H9 (cell line): ENCODE measurements around the gene P4HB. TPM values are rescaled to one million over a fixed set of nuclear protein-coding genes. Genes with fewer than 3 reads are reported as not detected.

Experiments used
- DNase-seq: peaks from one replicate; pipeline ENCODE4 v3.0.0-alpha.2; 2017
- H2AFZ ChIP-seq: one replicate; pipeline ENCODE4 v1.6.1; 2013; ENCODE audit warnings: mild to moderate bottlenecking, low read length, control low read depth, moderate library complexity
- H2AK5ac ChIP-seq: 2 replicates; pipeline ENCODE4 v1.6.1; 2013; ENCODE audit warnings: low read length, control low read depth, mixed read lengths; ENCODE audit not compliant: insufficient read length
- H2BK120ac ChIP-seq: one replicate; pipeline ENCODE4 v1.6.1; 2013; ENCODE audit warnings: low read depth, mild to moderate bottlenecking, low read length, control low read depth, inconsistent platforms; ENCODE audit not compliant: poor library complexity, severe bottlenecking
- H2BK12ac ChIP-seq: 2 replicates; pipeline ENCODE4 v1.6.1; 2013; ENCODE audit warnings: low read length, control low read depth, mixed read lengths, low read depth; ENCODE audit not compliant: insufficient read length
- H2BK15ac ChIP-seq: 2 replicates; pipeline ENCODE4 v1.6.1; 2013; ENCODE audit warnings: low read depth, low read length, control low read depth
- H2BK20ac ChIP-seq: one replicate; pipeline ENCODE4 v1.6.1; 2013; ENCODE audit warnings: low read depth, mild to moderate bottlenecking, low read length, control low read depth, inconsistent platforms; ENCODE audit not compliant: poor library complexity, severe bottlenecking
- H2BK5ac ChIP-seq: 2 replicates; pipeline ENCODE4 v1.6.1; 2013; ENCODE audit warnings: low read length, control low read depth, mixed read lengths; ENCODE audit not compliant: insufficient read length
- H3K14ac ChIP-seq: 2 replicates; pipeline ENCODE4 v1.6.1; 2013; ENCODE audit warnings: low read length, control low read depth; ENCODE audit not compliant: insufficient read depth
- H3K18ac ChIP-seq: 2 replicates; pipeline ENCODE4 v1.6.1; 2013; ENCODE audit warnings: low read depth, mild to moderate bottlenecking, mixed read lengths, low read length, control low read depth; ENCODE audit not compliant: insufficient read length
- H3K23ac ChIP-seq: 2 replicates; pipeline ENCODE4 v1.6.1; 2013; ENCODE audit warnings: low read length, control low read depth, mixed read lengths, low read depth; ENCODE audit not compliant: insufficient read length
- H3K23me2 ChIP-seq: 2 replicates; pipeline ENCODE4 v1.6.1; 2013; ENCODE audit warnings: low read depth, mild to moderate bottlenecking, mixed read lengths, low read length, control low read depth; ENCODE audit not compliant: insufficient read length, poor library complexity, severe bottlenecking
- H3K27ac ChIP-seq: 2 replicates; pipeline ENCODE4 v1.5.1; 2013; ENCODE audit warnings: low read length, control low read depth, mixed read lengths, low read depth; ENCODE audit not compliant: insufficient read length
- H3K27me3 ChIP-seq: 2 replicates; pipeline ENCODE4 v1.6.1; 2013; ENCODE audit warnings: low read length, control low read depth, inconsistent platforms; ENCODE audit not compliant: insufficient read depth
- H3K4ac ChIP-seq: 2 replicates; pipeline ENCODE4 v1.6.1; 2013; ENCODE audit warnings: low read depth, mild to moderate bottlenecking, control low read depth, inconsistent platforms, low read length, moderate library complexity
- H3K4me1 ChIP-seq: 2 replicates; pipeline ENCODE4 v1.6.1; 2013; ENCODE audit warnings: low read length, control low read depth, inconsistent platforms; ENCODE audit not compliant: insufficient read depth
- H3K4me2 ChIP-seq: 2 replicates; pipeline ENCODE4 v1.6.1; 2013; ENCODE audit warnings: low read length, control low read depth, mixed read lengths; ENCODE audit not compliant: insufficient read length, insufficient read depth
- H3K56ac ChIP-seq: 2 replicates; pipeline ENCODE4 v1.6.1; 2013; ENCODE audit warnings: low read depth, mild to moderate bottlenecking, mixed read lengths, low read length, control low read depth; ENCODE audit not compliant: insufficient read length
- H3K79me1 ChIP-seq: 2 replicates; pipeline ENCODE4 v1.6.1; 2013; ENCODE audit warnings: low read depth, mild to moderate bottlenecking, moderate library complexity, low read length, control low read depth, inconsistent platforms; ENCODE audit not compliant: insufficient read depth, poor library complexity, severe bottlenecking
- H3K79me2 ChIP-seq: 2 replicates; pipeline ENCODE4 v1.6.1; 2013; ENCODE audit warnings: low read length, control low read depth, inconsistent platforms; ENCODE audit not compliant: insufficient read depth
- H3K9ac ChIP-seq: 2 replicates; pipeline ENCODE4 v1.6.1; 2013; ENCODE audit warnings: low read length, control low read depth, mixed read lengths; ENCODE audit not compliant: insufficient read length; ENCODE audit errors: extremely low read depth
- H3K9me3 ChIP-seq: one replicate; pipeline ENCODE4 v1.6.1; 2013; ENCODE audit warnings: low read depth, low read length, inconsistent platforms; ENCODE audit not compliant: control insufficient read depth
- H3T11ph ChIP-seq: one replicate; pipeline ENCODE4 v1.6.1; 2013; ENCODE audit warnings: mild to moderate bottlenecking, low read length, control low read depth, inconsistent platforms
- H4K20me1 ChIP-seq: one replicate; pipeline ENCODE4 v1.6.1; 2013; ENCODE audit not compliant: control insufficient read depth, insufficient read length, insufficient read depth
- H4K5ac ChIP-seq: 2 replicates; pipeline ENCODE4 v1.6.1; 2013; ENCODE audit warnings: low read depth, mild to moderate bottlenecking, mixed read lengths, low read length, control low read depth; ENCODE audit not compliant: insufficient read length
- H4K8ac ChIP-seq: replicated peaks from 2 replicates; pipeline ENCODE4 v1.6.1; 2013; ENCODE audit warnings: low read length, control low read depth, mixed read lengths, low read depth; ENCODE audit not compliant: insufficient read length
- H4K91ac ChIP-seq: 2 replicates; pipeline ENCODE4 v1.6.1; 2013; ENCODE audit warnings: low read depth, mild to moderate bottlenecking, moderate library complexity, mixed read lengths, low read length, control low read depth; ENCODE audit not compliant: insufficient read length
- H3K27ac Mint-ChIP-seq, 3 experiments: 2 replicates in 2 of 3; 3 replicates in 1 of 3; pipeline ENCODE4 v1.8.0; 2020 to 2021; ENCODE audit warnings: mixed read lengths in 3 of 3, mild to moderate bottlenecking in 1 of 3, moderate library complexity in 1 of 3
- H3K27me3 Mint-ChIP-seq: 2 replicates; pipeline ENCODE4 v1.8.0; 2021; ENCODE audit warnings: low read depth, mild to moderate bottlenecking, moderate library complexity, mixed read lengths
- H3K36me3 Mint-ChIP-seq, 3 experiments: 2 replicates in 2 of 3; 3 replicates in 1 of 3; pipeline ENCODE4 v1.8.0; 2020 to 2021; ENCODE audit warnings: low read depth in 3 of 3, mixed read lengths in 3 of 3; ENCODE audit not compliant: insufficient read depth in 1 of 3
- H3K4me1 Mint-ChIP-seq, 2 experiments: 2 replicates each; pipeline ENCODE4 v1.8.0; 2020; ENCODE audit warnings: mixed read lengths in 2 of 2
- H3K4me3 Mint-ChIP-seq, 2 experiments: 2 replicates in 1 of 2; 3 replicates in 1 of 2; pipeline ENCODE4 v1.8.0; 2020 to 2021; ENCODE audit warnings: mild to moderate bottlenecking in 2 of 2, mixed read lengths in 2 of 2, moderate library complexity in 1 of 2
- H3K9me3 Mint-ChIP-seq, 2 experiments: 2 replicates in 1 of 2; 3 replicates in 1 of 2; pipeline ENCODE4 v1.8.0; 2020; ENCODE audit warnings: mild to moderate bottlenecking in 2 of 2, mixed read lengths in 2 of 2, moderate library complexity in 1 of 2
- CTCF ChIP-seq: fragments of 200-600 bp; sonication (generic); conservative IDR thresholded peaks from 3 replicates; pipeline ENCODE4 v1.8.0; 2021; ENCODE audit warnings: antibody characterized with exemption, mild to moderate bottlenecking
- WGBS: extraction: QIAGEN DNeasy Blood & Tissue Kit; methylation state at CpG from one replicate; pipeline ENCODE4 v1.1.7; 2013; ENCODE audit warnings: missing lambda C conversion rate, low lambda C conversion rate, mixed read lengths; ENCODE audit not compliant: insufficient read length; ENCODE audit errors: extremely low coverage; 5-methylcytosine and 5-hydroxymethylcytosine counted together
- total RNA-seq: library from RNA; stranded (reverse); gene quantifications from 2 replicates; pipeline ENCODE4 v1.2.1, GENCODE V29; 2021

P4HB gene
- total RNA-seq, 1 experiment from 2014 or later = 366 TPM

- Histone ChIP-seq H2BK5ac (no peak overlapping the region), H3K79me1 (no peaks in the 10 kb centered on the region), H3T11ph (no peak overlapping the region), H3K9me3 (no peaks in the 10 kb centered on the region), H3K4me2 (no peak overlapping the region), H3K18ac (no peak overlapping the region), H2BK20ac (no peak overlapping the region), H2AFZ (no peak overlapping the region), H3K9ac (no peak overlapping the region), H3K27ac (no peak overlapping the region), H2AK5ac (no peak overlapping the region), H2BK15ac (no peak overlapping the region), H3K4ac (no peak overlapping the region), H2BK12ac (no peak overlapping the region), H4K91ac (no peak overlapping the region), H3K27me3 (no peaks in the 10 kb centered on the region), H4K20me1 (no peaks in the 10 kb centered on the region), H3K23me2 (peaks cover 7% of the 10 kb centered on the region), H2BK120ac (no peak overlapping the region), H3K56ac (no peak overlapping the region), H3K4me1 (no peaks in the 10 kb centered on the region), H4K5ac (no peak overlapping the region), H3K14ac (no peak overlapping the region), H3K23ac (no peak overlapping the region), H4K8ac (no peak overlapping the region), H3K79me2 (no peaks in the 10 kb centered on the region)
- Mint-ChIP-seq H3K36me3 (peaks cover 0 to 12% (median 4%) of the 10 kb centered on the region in 3 experiments; a peak in 4 of 7 replicates), H3K4me1 (peaks cover 0 to 2% of the 10 kb centered on the region in 2 experiments; a peak in 2 of 4 replicates), H3K9me3 (no peaks in the 10 kb centered on the region), H3K4me3 (no peak overlapping the region), H3K27me3 (no peaks in the 10 kb centered on the region; the same call in 1 of the 2 replicates), H3K27ac (no peak overlapping the region)
- TF ChIP-seq CTCF = peak; percentile 15; the same call in 2 of the 3 replicates
- DNase-seq = no peak
- no CpG with 5 or more reads among the region's 26 CpGs for WGBS
Measured at GRCh38 chr17:81907219-81908145, 47.1 kb upstream of the P4HB start.
